SK-N-MC (cell line): ENCODE results near the gene PIAS4.

Source experiments
- EZH2 ChIP-seq: fragments of 200-600 bp; sonication (generic); IDR thresholded peaks from one replicate; pipeline ENCODE4 v1.6.1; 2017; ENCODE audit warnings: antibody characterized with exemption
- FOXP2 ChIP-seq: optimal IDR thresholded peaks from 2 replicates; pipeline ENCODE3; 2011; ENCODE audit warnings: mild to moderate bottlenecking, moderate library complexity; ENCODE audit not compliant: insufficient read depth; ENCODE audit errors: extremely low read length, control extremely low read depth
- POLR2AphosphoS5 ChIP-seq: IDR thresholded peaks from 2 replicates; pipeline ENCODE4 v1.6.1; 2012; ENCODE audit warnings: mild to moderate bottlenecking, low read depth, low read length, borderline replicate concordance

GRCh38 chr19:4067396-4068046 is 60.0 kb downstream of the PIAS4 start:
- TF ChIP-seq POLR2AphosphoS5 (no peak; the same call in 1 of the 2 replicates), EZH2 (no peak), FOXP2 (no peak)
